ENCODE results near the gene BACH1.

DNA sequence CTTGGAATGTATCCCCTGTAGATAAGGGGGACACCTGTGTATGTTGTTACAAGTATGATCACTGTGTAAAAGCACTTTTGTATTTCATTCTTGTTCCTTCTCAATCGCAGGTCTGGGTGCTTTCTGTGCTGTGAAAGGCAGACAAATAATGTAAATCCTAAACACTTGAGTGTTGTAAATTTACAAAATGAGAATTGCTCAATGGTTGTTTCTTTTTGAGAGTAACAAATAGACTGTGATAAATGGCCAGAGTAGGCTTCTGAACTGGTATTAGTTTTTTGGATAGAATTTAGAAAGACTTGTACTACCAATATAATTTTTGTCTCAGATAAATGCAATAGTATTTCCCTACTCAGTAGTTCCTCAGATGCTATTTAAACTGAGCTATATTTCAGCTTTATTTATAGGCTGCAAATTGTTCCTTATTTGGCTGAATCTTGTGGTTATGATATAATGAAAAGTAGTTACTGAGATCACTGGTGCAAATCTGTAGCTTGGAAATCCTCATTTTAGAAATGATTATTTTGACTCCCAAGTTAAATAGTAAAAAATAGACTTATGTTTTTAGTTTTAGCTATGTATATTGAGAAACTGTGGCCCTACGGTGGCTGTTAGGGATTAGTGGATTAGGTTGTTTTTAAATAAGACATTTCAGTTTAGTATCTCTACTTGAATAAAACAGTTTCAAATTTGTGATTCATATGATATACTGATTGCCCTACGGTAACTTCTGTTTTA lies 9.2 kb downstream of the BACH1 start:
- TF ChIP-seq, protein P1, sequence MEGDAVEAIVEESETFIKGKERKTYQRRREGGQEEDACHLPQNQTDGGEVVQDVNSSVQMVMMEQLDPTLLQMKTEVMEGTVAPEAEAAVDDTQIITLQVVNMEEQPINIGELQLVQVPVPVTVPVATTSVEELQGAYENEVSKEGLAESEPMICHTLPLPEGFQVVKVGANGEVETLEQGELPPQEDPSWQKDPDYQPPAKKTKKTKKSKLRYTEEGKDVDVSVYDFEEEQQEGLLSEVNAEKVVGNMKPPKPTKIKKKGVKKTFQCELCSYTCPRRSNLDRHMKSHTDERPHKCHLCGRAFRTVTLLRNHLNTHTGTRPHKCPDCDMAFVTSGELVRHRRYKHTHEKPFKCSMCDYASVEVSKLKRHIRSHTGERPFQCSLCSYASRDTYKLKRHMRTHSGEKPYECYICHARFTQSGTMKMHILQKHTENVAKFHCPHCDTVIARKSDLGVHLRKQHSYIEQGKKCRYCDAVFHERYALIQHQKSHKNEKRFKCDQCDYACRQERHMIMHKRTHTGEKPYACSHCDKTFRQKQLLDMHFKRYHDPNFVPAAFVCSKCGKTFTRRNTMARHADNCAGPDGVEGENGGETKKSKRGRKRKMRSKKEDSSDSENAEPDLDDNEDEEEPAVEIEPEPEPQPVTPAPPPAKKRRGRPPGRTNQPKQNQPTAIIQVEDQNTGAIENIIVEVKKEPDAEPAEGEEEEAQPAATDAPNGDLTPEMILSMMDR (IDR thresholded peaks at IDR 0.05), result no peak
- no peak for TF ChIP-seq POLR2A (IDR thresholded peaks at IDR 0.05)
